SK-N-MC (cell line): ENCODE data around the gene SLC37A4.
A peak's percentile ranks its signal among the peaks of the same experiment; 100 is the strongest.

Experiments
- DNase-seq: peaks from one replicate; pipeline ENCODE4 v3.0.0-alpha.2; 2011; ENCODE audit warnings: low read depth, low spot score
- H3K27ac ChIP-seq: fragments of 200-600 bp; sonication (generic); 2 replicates; pipeline ENCODE4 v1.5.1; 2016; ENCODE audit warnings: mixed run types
- H3K36me3 ChIP-seq: fragments of 200-600 bp; sonication (generic); 2 replicates; pipeline ENCODE4 v1.6.1; 2017; ENCODE audit warnings: antibody characterized with exemption, low read length, mixed read lengths; ENCODE audit not compliant: insufficient read depth
- H3K4me3 ChIP-seq: fragments of 200-600 bp; sonication (generic); 2 replicates; pipeline ENCODE4 v1.5.1; 2016
- H3K9ac ChIP-seq: fragments of 200-600 bp; sonication (generic); 2 replicates; pipeline ENCODE4 v1.8.0; 2017; ENCODE audit warnings: mixed run types, mixed read lengths; ENCODE audit not compliant: insufficient read length
- H3K9me3 ChIP-seq: fragments of 200-600 bp; sonication (generic); 2 replicates; pipeline ENCODE4 v1.6.1; 2017; ENCODE audit warnings: low read depth, mild to moderate bottlenecking, antibody characterized with exemption, low read length, moderate library complexity, mixed read lengths
- EZH2 ChIP-seq: fragments of 200-600 bp; sonication (generic); IDR thresholded peaks from one replicate; pipeline ENCODE4 v1.6.1; 2017; ENCODE audit warnings: antibody characterized with exemption
- FOXP2 ChIP-seq: optimal IDR thresholded peaks from 2 replicates; pipeline ENCODE3; 2011; ENCODE audit warnings: mild to moderate bottlenecking, moderate library complexity; ENCODE audit not compliant: insufficient read depth; ENCODE audit errors: extremely low read length, control extremely low read depth
- POLR2AphosphoS5 ChIP-seq: IDR thresholded peaks from 2 replicates; pipeline ENCODE4 v1.6.1; 2012; ENCODE audit warnings: mild to moderate bottlenecking, low read depth, low read length, borderline replicate concordance

SLC37A4 gene

DNA sequence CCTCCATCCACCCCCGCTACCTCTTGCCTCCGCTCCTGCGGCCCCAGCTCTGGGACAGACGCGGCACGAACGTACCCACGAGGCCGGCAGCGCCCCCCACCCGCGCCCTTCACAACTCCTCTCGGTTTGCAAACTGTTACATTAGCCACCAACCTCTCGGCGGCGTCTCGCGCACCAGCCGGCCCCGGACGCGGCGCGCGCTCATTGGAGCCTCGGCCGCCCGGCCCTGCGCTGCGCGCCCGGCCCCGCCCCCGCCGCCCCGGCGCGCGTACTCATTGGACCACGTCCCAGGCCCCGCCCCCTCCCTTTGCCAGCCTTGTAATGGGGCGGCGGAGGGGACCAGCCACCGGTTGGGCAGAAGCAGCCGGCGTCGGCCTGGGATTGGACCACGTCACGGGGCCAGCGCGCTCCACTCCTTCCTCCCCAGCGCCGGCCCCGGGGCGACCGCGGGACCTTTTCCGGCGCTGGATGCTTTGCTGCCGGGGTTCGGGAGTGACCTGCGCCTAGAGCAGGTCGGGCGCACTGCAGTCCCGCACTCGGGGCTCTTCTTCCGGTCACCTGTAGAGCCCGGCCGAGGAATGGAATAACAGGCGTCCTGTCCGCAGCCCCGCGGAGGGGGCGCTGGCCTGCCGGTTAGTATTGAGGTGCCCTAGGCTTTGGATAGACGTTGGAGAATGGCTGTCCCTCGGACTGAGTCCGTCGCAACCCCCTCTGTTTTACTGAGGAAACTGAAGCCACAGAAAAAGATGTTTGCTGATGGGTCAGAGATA lies 26.5 kb upstream of the SLC37A4 start, which contains the start of gene HYOU1:
Gene HYOU1 (minus strand): TSS at position 206 of the 770 bp plus-strand sequence. CDS start 1,045 bp downstream, outside the sequence.
- no peak for TF ChIP-seq FOXP2
- peak; percentile 80; the same call in 1 of the 2 replicates for TF ChIP-seq POLR2AphosphoS5
- TF ChIP-seq EZH2, result no peak
- H3K4me3 ChIP-seq, result peak within 1 kb of the TSS; percentile 95
- peak; percentile 57 for DNase-seq
- no peaks in the 10 kb centered on the region for H3K9me3 ChIP-seq
- peak within 1 kb of the TSS; percentile 91 for H3K9ac ChIP-seq
- H3K27ac ChIP-seq, result peak within 1 kb of the TSS; percentile 64; the same call in 1 of the 2 replicates
- H3K36me3 ChIP-seq, result peaks cover 30% of the 10 kb centered on the region

DNA sequence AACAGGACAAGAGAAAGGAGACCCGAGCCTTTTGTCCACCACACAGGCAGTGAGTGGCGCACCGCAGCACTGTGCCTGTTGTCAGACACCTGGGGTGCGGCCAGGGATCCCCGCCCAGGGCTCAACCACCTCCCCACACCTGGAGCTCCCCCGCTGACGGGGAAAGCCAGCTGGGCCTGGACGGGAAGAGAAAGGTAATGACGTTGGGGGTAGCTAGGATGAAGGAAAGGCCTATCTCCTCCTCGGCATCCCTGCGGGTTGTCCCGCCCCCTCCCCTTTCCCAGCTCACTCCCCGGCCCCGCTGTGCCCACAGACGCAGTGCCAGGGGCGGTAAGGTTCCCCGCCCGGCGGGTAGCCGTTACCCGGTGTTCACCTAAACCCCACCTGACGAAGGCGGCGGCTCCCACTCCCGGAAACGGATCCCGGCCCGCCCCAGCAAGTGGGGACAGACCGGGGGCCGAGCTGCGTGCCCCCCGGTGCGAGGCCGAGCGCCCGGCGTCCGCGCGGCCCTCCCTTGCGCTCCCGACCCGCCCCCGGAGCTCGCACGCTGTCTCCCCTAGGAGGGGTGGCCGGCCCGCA lies 25.8 kb upstream of the SLC37A4 start:
- H3K27ac ChIP-seq, result peak overlapping the region; percentile 64; the same call in 1 of the 2 replicates
- H3K9me3 ChIP-seq, result no peaks in the 10 kb centered on the region
- H3K4me3 ChIP-seq, result peak overlapping the region; percentile 95
- DNase-seq, result no peak
- TF ChIP-seq FOXP2 (no peak), POLR2AphosphoS5 (no peak), EZH2 (no peak)
- H3K9ac ChIP-seq, result peak overlapping the region; percentile 91
- peaks cover 37% of the 10 kb centered on the region for H3K36me3 ChIP-seq

DNA sequence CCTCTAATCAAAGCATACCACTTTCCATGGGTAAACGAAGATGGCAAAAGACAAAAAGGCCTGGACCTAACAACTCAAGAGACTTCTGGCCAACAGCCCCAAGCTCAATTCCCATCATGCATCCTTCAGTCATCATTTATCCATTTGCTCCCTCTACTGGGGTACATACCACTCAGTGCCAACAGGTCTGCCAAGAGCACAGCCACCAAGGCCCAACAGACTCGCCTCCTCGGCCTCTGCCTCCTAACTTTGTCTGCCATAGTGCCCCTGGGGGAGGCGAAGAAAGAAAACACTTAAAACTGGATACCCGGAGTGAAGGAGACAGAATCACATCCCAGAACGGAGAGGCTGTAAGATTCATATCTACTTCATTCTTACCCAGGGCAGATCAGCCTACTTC lies 25.2 kb upstream of the SLC37A4 start:
- no peak for DNase-seq

DNA sequence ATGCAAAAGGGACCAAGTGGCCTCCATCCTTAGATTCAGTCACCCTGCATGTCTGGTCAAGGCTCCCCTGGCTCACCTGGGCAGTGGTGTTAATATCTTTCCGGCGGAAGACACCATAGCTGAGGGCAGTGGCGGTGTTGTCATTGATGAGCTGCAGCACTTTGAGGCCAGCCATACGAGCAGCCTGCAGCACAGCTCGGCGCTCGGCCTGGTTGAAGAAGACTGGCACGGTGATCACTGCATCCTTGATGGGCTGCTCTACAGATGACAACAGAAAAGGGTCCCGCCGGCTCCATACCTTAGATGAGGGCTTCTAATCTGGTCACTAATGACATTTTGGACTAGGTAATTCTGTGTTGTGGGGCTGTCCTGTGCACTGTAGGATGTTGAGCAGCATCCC lies 23.7 kb upstream of the SLC37A4 start:
- Histone ChIP-seq H3K36me3 (peaks cover 51% of the 10 kb centered on the region), H3K9me3 (no peaks in the 10 kb centered on the region), H3K27ac (no peak overlapping the region), H3K9ac (no peak overlapping the region), H3K4me3 (no peak overlapping the region)
- no peak for DNase-seq
- TF ChIP-seq EZH2 (no peak), POLR2AphosphoS5 (no peak), FOXP2 (no peak)

More for the DNA sequence above, 25.2 kb upstream of the SLC37A4 start:
- no peak for TF ChIP-seq EZH2
- no peak for TF ChIP-seq POLR2AphosphoS5
- TF ChIP-seq FOXP2, result no peak
- Histone ChIP-seq H3K9me3 (no peaks in the 10 kb centered on the region), H3K9ac (peak overlapping the region; percentile 91), H3K36me3 (peaks cover 43% of the 10 kb centered on the region), H3K4me3 (peak overlapping the region; percentile 95), H3K27ac (no peak overlapping the region)

DNA sequence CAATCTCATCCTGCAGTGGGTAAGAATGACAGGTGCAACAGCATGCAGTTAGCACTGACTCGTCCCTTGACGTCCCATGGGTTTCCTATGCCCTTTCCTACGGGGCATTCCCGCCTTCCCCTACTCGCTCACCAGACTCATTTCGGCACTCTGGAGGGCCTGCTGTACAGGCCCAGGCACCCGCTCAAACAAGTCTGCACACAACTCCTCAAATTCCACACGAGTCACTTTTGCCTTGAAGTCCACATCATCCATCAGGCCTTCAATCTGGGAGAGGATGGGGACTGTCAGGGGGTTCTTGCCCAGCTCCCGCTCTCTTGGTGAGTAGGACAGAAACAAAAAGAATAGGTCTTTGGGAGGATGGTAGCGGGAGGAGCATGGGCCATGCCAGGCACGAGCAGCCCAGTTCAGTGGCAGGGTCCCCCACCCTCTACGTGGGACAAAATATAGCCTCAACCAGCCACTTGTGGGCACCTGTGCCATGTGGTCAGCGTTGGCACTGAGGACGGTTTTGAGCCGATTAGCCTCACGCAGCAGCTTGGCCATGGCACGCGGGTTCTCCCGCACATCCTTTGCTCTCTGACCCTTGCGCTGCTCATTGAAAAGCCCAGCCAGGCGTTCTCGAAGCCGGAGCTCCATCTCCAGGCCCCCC lies 21.6 kb upstream of the SLC37A4 start:
- Histone ChIP-seq H3K9me3 (no peaks in the 10 kb centered on the region), H3K9ac (no peak overlapping the region), H3K4me3 (no peak overlapping the region), H3K27ac (no peak overlapping the region), H3K36me3 (peaks cover 72% of the 10 kb centered on the region)
- TF ChIP-seq FOXP2 (no peak), EZH2 (no peak), POLR2AphosphoS5 (no peak)
- DNase-seq, result no peak

DNA sequence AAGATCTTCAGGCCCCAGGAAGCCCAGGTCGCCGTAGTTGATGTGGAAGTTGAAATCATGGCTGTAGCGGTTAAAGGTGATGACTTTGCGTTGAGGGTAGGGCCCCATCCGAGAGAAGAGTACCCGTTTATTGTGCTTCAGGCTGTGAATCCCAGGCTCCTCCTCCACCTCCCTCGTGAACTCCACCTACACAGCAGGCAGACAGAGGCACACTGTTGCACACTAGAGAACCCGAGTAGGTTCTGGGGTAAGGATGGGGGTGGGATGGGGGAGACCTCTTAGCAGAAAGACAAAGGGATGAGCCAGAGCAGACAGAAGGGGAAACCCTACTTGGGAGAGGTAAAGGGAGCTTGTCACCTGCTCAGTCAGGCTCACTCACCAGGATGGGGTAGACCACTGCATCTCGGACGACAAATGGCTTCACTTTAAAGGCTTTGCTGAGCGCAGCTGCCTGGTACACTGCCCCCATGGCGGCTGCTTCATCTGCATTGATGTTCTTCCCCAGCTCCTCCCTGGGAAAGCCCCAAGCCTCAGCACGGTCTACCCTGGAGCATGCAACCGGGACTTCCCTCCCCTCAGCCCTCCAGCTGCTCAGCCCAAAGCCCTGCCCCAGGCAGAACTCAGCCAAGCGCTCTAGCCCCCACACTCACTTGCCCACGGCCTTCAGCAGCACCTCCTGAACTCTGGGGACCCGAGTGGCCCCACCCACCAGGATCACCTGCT lies 20.9 kb upstream of the SLC37A4 start:
- Histone ChIP-seq H3K27ac (no peak overlapping the region), H3K9me3 (no peaks in the 10 kb centered on the region), H3K4me3 (no peak overlapping the region), H3K36me3 (peaks cover 76% of the 10 kb centered on the region), H3K9ac (no peak overlapping the region)
- TF ChIP-seq EZH2, result no peak
- no peak for TF ChIP-seq POLR2AphosphoS5
- no peak for TF ChIP-seq FOXP2
- DNase-seq, result no peak

DNA sequence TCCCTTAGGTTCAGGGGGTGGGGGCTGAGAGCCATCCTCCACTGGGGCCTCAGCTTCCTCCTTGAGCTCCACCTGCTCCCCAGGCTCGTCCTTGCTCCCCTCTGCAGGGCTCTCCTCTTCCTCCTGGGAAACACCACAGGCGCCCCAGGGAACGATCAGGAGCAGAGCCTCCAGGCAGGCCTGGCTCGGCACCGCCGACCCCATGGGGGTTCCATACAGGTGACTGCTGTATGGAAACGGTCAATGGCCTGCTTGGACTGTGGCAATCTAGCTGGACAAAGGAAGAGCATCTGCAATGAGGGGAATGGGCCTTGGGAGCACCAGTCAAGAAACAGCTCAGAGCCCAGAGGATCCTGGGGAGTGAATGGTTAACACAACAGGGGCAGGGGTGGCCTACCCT lies 18.4 kb upstream of the SLC37A4 start:
- Histone ChIP-seq H3K36me3 (peaks cover 75% of the 10 kb centered on the region), H3K9me3 (no peaks in the 10 kb centered on the region), H3K9ac (no peak overlapping the region), H3K4me3 (no peak overlapping the region), H3K27ac (no peak overlapping the region)
- TF ChIP-seq EZH2 (no peak), FOXP2 (no peak), POLR2AphosphoS5 (no peak)
- DNase-seq, result no peak
